ENCODE data around the gene SCMH1. TPM values are rescaled to one million over a fixed set of nuclear protein-coding genes. Genes with fewer than 3 reads are reported as not detected.

Gene SCMH1
- total RNA-seq, 2 donors from 2014 or later, result 16.4 to 18.3 TPM

DNA sequence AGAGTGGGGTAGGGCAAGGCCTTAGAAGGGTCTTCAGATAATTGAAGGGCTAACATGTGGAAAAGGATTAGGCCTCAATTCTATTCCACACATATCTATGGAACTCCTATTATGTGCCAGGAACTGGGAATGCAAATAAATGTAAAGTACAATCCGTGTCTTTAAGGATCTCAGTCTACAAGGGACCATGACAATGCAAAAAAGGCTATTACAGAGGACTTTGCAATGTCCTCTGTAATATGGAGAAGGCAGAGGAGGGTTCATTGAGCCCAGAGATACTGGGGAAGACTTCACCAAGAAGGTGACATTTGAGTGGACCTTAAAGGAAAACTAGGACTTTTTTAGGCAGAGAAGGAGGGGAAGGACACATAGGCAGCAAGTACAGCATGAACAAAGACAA, 4.5 kb upstream of the SCMH1 start:
- Mint-ChIP-seq H3K4me1 (peaks cover 16% of the 10 kb centered on the region), H3K27ac (no peak overlapping the region), H3K27me3 (ENCODE audit: insufficient read depth) (peaks cover 31% of the 10 kb centered on the region), H3K4me3 (no peak overlapping the region), H3K36me3 (ENCODE audit: low read depth) (no peaks in the 10 kb centered on the region), H3K9me3 (peaks cover 3% of the 10 kb centered on the region)
- no peak for DNase-seq
- Histone ChIP-seq H3K4me1 (ENCODE audit: control insufficient read depth, insufficient read depth, low read length) (peaks cover 2% of the 10 kb centered on the region), H3K27ac (ENCODE audit: low read depth, low read length) (no peak overlapping the region), H3K9me3 (ENCODE audit: control insufficient read depth, low read length) (peaks cover 5% of the 10 kb centered on the region), H3K27me3 (ENCODE audit: control insufficient read depth, insufficient read depth, low read length, poor library complexity, severe bottlenecking) (peaks cover 11% of the 10 kb centered on the region), H3K36me3 (ENCODE audit: control insufficient read depth, insufficient read depth, low read length) (no peaks in the 10 kb centered on the region), H3K4me3 (ENCODE audit: low read length) (no peak overlapping the region), H3K9ac (ENCODE audit: extremely low read depth, low read length, poor library complexity, severe bottlenecking) (no peak overlapping the region)
- TF ChIP-seq, protein P1, sequence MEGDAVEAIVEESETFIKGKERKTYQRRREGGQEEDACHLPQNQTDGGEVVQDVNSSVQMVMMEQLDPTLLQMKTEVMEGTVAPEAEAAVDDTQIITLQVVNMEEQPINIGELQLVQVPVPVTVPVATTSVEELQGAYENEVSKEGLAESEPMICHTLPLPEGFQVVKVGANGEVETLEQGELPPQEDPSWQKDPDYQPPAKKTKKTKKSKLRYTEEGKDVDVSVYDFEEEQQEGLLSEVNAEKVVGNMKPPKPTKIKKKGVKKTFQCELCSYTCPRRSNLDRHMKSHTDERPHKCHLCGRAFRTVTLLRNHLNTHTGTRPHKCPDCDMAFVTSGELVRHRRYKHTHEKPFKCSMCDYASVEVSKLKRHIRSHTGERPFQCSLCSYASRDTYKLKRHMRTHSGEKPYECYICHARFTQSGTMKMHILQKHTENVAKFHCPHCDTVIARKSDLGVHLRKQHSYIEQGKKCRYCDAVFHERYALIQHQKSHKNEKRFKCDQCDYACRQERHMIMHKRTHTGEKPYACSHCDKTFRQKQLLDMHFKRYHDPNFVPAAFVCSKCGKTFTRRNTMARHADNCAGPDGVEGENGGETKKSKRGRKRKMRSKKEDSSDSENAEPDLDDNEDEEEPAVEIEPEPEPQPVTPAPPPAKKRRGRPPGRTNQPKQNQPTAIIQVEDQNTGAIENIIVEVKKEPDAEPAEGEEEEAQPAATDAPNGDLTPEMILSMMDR (conservative IDR thresholded peaks at IDR 0.05), result no peak
- whole genome bisulfite sequencing, 2 experiments (ENCODE audit: insufficient coverage in 1 of 2, insufficient read length in 1 of 2), result 70 to 93% methylated on average over 1 of the region's 1 CpG

DNA sequence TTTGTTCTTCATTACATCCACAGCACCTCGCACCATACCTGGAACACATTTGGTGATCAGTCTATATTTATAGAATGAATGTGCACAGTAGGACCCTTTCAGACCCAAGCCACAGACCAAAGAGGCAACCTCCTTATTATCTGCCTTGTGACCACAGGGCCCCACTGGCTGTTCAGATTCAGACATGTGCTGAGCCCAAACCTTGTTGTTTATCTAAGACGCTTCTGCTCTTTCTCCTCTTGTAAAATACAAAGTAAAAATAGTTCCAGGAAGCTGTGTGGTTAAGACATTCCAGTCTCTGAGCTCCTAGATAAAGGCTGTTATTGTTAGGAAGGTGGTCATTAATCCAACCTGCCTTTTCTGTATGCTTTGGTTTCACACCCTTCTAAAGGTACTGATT, 3.6 kb upstream of the SCMH1 start:
- peaks cover 2% of the 10 kb centered on the region for H3K4me1 ChIP-seq (ENCODE audit: control insufficient read depth, insufficient read depth, low read length)
- H3K36me3 ChIP-seq (ENCODE audit: control insufficient read depth, insufficient read depth, low read length), result no peaks in the 10 kb centered on the region
- H3K9me3 ChIP-seq (ENCODE audit: control insufficient read depth, low read length), result no peaks in the 10 kb centered on the region
- Mint-ChIP-seq H3K4me3 (no peak overlapping the region), H3K4me1 (peaks cover 20% of the 10 kb centered on the region), H3K9me3 (no peaks in the 10 kb centered on the region), H3K27me3 (ENCODE audit: insufficient read depth) (peaks cover 32% of the 10 kb centered on the region), H3K27ac (no peak overlapping the region), H3K36me3 (ENCODE audit: low read depth) (no peaks in the 10 kb centered on the region)
- no peak overlapping the region for H3K4me3 ChIP-seq (ENCODE audit: low read length)
- H3K27ac ChIP-seq (ENCODE audit: low read depth, low read length), result no peak overlapping the region
- H3K27me3 ChIP-seq (ENCODE audit: control insufficient read depth, insufficient read depth, low read length, poor library complexity, severe bottlenecking), result peaks cover 17% of the 10 kb centered on the region
- TF ChIP-seq, protein P1 (conservative IDR thresholded peaks at IDR 0.05), result no peak
- no peak for DNase-seq
- 100% methylated on average over 2 of the region's 2 CpGs; no CpG with 5 or more reads in 1 of the 2 experiments for WGBS, 2 experiments (ENCODE audit: insufficient coverage in 1 of 2, insufficient read length in 1 of 2)
- no peak overlapping the region for H3K9ac ChIP-seq (ENCODE audit: extremely low read depth, low read length, poor library complexity, severe bottlenecking)

DNA sequence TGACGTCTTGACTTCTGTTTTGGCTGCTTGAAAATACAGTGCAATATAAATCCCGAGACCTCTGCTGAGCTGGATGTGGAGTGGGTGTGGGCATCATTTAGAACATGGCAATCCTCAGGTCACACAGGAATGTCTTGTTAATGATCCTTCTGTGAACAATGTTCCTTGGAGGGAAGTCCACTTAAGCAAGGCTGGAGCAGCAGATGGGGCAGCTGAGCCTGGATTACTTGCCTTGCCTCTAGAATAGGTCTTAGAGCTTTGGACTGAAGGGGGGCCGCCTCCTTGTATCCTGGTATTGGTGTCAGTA, 926 bp upstream of the SCMH1 start:
- TF ChIP-seq, protein P1 (conservative IDR thresholded peaks at IDR 0.05), result no peak
- DNase-seq, result no peak
- H3K9ac ChIP-seq (ENCODE audit: extremely low read depth, low read length, poor library complexity, severe bottlenecking), result no peak overlapping the region
- Mint-ChIP-seq H3K27ac (no peak overlapping the region), H3K4me3 (peak overlapping the region; percentile 52), H3K36me3 (ENCODE audit: low read depth) (no peaks in the 10 kb centered on the region), H3K9me3 (no peaks in the 10 kb centered on the region), H3K4me1 (peaks cover 29% of the 10 kb centered on the region), H3K27me3 (ENCODE audit: insufficient read depth) (peaks cover 33% of the 10 kb centered on the region)
- peaks cover 3% of the 10 kb centered on the region for H3K4me1 ChIP-seq (ENCODE audit: control insufficient read depth, insufficient read depth, low read length)
- H3K9me3 ChIP-seq (ENCODE audit: control insufficient read depth, low read length), result no peaks in the 10 kb centered on the region
- peaks cover 36% of the 10 kb centered on the region for H3K27me3 ChIP-seq (ENCODE audit: control insufficient read depth, insufficient read depth, low read length, poor library complexity, severe bottlenecking)
- H3K27ac ChIP-seq (ENCODE audit: low read depth, low read length), result no peak overlapping the region
- WGBS, 2 experiments (ENCODE audit: insufficient coverage in 1 of 2, insufficient read length in 1 of 2), result 88% methylated on average over 3 of the region's 3 CpGs
- no peak overlapping the region for H3K4me3 ChIP-seq (ENCODE audit: low read length)
- H3K36me3 ChIP-seq (ENCODE audit: control insufficient read depth, insufficient read depth, low read length), result no peaks in the 10 kb centered on the region
